GM12874 (cell line): ENCODE measurements around the gene CCDC85B.
A peak's percentile ranks its signal among the peaks of the same experiment; 100 is the strongest.

Experiments used
- TF ChIP-seq, protein P1 (sequence below): IDR thresholded peaks from 2 replicates; pipeline ENCODE4 v1.5.1; 2011; ENCODE audit warnings: low read depth, mild to moderate bottlenecking, control low read depth, low read length, moderate library complexity; ENCODE audit not compliant: insufficient read depth

Gene CCDC85B

DNA sequence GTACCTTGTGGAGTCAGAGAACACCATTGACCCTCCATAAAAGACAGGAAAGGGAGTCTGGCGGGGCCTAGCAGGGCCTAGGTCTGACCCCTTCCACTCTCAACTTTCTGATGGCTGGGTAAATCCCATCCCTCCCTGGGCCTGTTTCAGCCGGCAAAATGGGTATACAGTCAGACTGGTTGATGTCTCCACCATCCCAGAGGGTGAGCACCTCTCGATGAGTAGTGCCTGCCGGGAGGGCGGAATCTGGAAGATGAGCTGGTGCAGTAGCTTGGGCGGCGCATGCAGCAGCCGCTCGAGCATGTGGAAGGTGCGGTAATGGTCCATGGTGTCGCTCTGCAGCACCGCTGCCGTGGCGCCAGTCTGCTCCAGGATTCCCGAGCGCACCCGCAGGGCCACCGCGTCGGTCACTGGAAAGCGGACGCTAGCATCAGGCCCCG, 2.7 kb upstream of the CCDC85B start:
- TF ChIP-seq, protein P1, sequence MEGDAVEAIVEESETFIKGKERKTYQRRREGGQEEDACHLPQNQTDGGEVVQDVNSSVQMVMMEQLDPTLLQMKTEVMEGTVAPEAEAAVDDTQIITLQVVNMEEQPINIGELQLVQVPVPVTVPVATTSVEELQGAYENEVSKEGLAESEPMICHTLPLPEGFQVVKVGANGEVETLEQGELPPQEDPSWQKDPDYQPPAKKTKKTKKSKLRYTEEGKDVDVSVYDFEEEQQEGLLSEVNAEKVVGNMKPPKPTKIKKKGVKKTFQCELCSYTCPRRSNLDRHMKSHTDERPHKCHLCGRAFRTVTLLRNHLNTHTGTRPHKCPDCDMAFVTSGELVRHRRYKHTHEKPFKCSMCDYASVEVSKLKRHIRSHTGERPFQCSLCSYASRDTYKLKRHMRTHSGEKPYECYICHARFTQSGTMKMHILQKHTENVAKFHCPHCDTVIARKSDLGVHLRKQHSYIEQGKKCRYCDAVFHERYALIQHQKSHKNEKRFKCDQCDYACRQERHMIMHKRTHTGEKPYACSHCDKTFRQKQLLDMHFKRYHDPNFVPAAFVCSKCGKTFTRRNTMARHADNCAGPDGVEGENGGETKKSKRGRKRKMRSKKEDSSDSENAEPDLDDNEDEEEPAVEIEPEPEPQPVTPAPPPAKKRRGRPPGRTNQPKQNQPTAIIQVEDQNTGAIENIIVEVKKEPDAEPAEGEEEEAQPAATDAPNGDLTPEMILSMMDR = no peak

DNA sequence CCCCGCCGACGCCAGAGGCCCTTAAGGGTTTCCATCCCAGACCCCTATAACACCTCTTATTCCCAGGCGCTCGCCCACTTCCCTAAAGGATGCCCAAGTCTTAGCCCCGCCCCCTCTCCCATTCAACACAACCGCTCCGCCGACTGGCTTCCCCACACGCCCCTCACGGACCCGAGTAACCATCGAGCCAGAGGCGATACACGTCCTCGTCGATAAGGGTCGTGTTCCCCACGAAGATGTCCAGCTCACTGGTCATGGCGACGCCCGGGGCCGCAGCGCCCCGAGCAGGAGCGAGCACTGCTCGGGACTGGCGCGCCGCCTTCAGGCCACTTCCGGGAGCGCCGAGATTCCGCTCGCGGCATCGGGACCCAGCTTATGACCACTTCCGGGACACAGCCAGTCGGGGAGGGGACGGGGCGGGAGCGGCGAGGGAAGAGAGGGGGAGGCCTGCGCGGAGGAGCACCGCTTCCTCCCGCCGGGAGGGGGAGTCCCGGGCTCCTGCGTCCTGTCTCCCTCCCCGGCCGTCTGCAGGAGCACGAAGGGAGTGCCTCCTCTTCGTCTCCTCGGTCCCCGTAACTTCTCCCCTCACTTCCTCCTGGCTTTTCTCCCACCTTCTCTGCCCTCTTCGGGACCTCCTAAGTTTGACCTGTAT, 2.2 kb upstream of the CCDC85B start, which contains the start of gene FIBP:
TSS of gene FIBP (minus strand) at position 309 of the 652 bp plus-strand sequence. CDS start at position 256, 53 bp downstream.
- TF ChIP-seq, protein P1 = peak; percentile 91

DNA sequence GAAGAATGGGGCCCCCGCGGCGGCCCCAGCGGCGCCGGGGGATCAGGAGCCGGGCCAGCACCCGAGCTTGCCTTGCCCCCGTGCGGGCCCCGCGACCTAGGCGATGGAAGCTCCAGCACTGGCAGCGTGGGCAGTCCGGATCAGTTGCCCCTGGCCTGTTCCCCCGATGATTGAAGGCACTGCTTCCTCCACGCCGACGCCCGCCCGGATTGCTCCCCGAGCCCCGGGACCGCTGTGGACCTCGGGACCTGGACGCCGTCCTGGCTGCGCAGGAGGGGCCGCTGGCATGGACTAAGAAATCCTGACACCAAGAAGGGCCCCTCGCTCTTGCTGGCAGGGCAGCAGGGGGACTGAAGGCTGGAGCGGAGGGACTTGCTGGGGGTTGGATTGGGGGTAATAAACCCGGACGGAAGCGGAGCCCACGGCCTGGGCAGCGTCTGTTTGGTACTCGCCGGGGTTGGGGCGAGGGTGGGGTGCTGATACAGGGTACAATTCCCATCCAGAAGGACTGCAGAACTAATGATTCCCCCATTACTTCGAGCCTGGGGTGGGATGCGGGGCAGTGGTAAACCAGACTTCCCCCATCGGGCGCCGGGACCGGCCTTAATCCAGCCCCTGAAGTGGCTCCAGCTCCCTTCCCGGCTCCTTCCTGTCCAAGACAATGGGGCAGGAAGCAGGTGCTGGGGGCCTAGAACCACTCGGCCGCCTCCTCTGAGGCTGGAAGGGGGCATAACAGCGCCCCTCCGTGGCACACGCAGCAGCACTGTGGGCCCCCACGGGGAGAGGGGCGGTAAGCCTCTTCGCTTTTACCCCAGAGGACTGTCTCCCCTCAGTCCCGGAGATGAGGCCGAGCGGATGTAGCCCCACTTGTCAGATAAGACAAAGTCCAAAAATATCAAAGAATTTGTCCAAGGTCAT, 1.0 kb downstream of the CCDC85B start:
- TF ChIP-seq, protein P1 = peak; percentile 67

DNA sequence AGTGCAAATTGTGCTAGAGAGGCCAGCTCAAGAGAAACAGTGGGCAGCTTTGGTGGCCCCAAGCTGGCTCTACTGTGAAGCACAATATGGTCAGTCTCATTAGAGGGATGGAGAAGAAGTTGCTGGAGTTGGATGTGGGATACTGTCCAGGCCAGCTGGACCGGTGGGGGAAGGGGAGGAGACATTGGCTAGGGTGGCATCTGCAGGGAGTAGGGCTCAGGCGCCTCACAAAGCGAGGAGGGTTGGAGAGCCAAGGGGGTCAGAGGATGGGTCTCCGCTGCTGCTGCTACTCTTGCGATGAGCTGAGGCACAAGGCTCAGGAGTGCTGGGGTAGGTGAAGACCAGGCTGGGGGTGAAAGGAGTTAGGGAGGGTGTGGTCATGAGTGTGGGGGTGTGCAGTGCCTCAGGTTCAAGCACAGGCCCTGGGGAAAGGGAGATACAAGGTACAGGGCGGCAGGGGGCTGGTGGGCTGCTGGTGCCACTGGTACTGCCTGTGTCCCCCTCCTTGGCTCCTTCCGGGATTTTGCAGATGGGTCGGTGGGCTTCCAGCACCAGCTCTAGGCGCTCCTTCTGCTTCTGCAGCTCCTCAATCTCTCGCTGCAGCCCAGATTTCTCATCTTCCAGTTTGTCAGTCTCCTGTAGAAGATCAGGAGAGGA, 2.3 kb downstream of the CCDC85B start:
- TF ChIP-seq, protein P1 = no peak

DNA sequence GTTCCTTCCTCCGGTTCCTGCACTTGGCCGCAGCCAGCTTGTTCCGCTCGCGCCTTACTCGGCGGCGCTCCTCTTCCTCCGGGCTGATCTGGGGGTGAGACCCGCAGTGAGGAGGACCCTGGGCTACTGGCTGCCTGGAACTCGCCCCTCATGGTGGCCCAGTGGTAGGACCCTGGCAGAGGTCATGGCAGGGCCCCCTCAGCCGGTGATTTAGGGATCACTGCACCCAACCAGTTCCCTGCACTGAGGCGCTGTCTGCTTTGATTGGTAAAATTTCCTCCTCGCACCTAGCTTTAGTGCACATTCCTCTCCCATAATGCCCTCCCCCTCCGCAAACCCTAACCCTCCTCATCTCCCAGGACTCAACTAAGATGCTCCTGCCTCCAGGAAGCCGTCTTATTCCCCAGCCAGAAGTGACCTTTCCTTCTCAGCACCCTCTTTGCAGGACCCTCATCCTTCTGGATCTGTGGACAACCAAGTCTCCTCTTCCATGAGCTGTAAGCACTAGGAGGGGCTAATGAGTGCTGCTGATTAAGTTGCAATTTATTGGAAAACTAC, 3.6 kb downstream of the CCDC85B start:
- TF ChIP-seq, protein P1 = no peak

DNA sequence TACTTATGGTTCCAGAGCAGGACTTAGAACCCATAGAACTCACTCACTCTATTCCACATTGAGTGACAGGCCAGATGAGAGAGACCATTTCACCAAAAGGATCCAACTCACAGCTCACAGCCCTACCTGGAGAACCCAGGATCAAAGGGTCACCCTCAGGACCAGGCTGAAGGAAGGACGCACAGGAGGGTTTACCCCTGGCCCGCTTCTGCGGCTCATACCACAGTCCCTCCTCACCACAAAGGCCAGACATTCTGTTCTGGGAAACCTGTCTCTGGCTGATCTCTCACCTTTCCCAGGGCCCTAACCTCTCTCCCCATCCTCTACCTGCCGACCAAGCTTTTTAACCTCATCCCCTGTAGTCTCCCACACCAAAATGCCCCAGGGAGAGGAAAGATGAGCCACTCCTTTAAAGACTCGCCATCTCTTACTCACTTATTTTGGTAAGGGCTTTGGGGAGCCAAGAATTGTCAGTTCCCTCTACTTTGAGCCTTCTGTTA, 5.1 kb downstream of the CCDC85B start:
- TF ChIP-seq, protein P1 = no peak
